Smooth muscle cell (in vitro differentiated cells): Measurements from ENCODE around the gene RAB3GAP2. TPM values are rescaled to one million over a fixed set of nuclear protein-coding genes. Genes with fewer than 3 reads are reported as not detected.

Experiments used
- DNase-seq: peaks from one replicate; lab custom pipeline; 2025; ENCODE audit not compliant: unreplicated experiment; lab: John Stamatoyannopoulos, UW
- H2AFZ ChIP-seq: fragments of 200-600 bp; sonication (generic); 2 replicates; pipeline ENCODE4 v1.6.0; 2016; ENCODE audit warnings: antibody characterized with exemption, low read depth, mild to moderate bottlenecking
- H3F3A ChIP-seq: fragments of 200-600 bp; sonication (generic); 2 replicates; pipeline ENCODE4 v1.6.0; 2017; ENCODE audit warnings: antibody characterized with exemption, low read depth
- H3K27ac ChIP-seq: fragments of 200-600 bp; sonication (generic); 2 replicates; pipeline ENCODE4 v1.5.1; 2016; ENCODE audit warnings: low read depth, mild to moderate bottlenecking
- H3K27me3 ChIP-seq: fragments of 200-600 bp; sonication (generic); 2 replicates; pipeline ENCODE4 v1.6.1; 2016; ENCODE audit warnings: low read depth, mild to moderate bottlenecking
- H3K36me3 ChIP-seq: fragments of 200-600 bp; sonication (generic); 2 replicates; pipeline ENCODE4 v1.5.1; 2016; ENCODE audit warnings: low read depth
- H3K4me1 ChIP-seq: fragments of 200-600 bp; sonication (generic); 2 replicates; pipeline ENCODE4 v1.5.1; 2016; ENCODE audit warnings: low read depth
- H3K4me2 ChIP-seq: fragments of 200-600 bp; sonication (generic); 2 replicates; pipeline ENCODE4 v1.6.0; 2016; ENCODE audit warnings: mild to moderate bottlenecking
- H3K4me3 ChIP-seq: fragments of 200-600 bp; sonication (generic); 2 replicates; pipeline ENCODE4 v1.5.1; 2016; ENCODE audit warnings: mild to moderate bottlenecking
- H3K79me2 ChIP-seq: fragments of 200-600 bp; sonication (generic); 2 replicates; pipeline ENCODE4 v1.6.0; 2016; ENCODE audit warnings: low read depth, mild to moderate bottlenecking
- H3K9ac ChIP-seq: fragments of 200-600 bp; sonication (generic); 2 replicates; pipeline ENCODE4 v1.6.0; 2016; ENCODE audit warnings: low read depth
- H3K9me3 ChIP-seq: fragments of 200-600 bp; sonication (generic); replicated peaks from 2 replicates; pipeline ENCODE4 v1.5.1; 2016; ENCODE audit warnings: low read depth
- H4K20me1 ChIP-seq: fragments of 200-600 bp; sonication (generic); 2 replicates; pipeline ENCODE4 v1.6.0; 2016; ENCODE audit warnings: low read depth
- CTCF ChIP-seq: fragments of 200-600 bp; sonication (generic); IDR thresholded peaks from 2 replicates; pipeline ENCODE4 v1.5.1; 2017; ENCODE audit warnings: borderline replicate concordance, mild to moderate bottlenecking, antibody characterized with exemption; ENCODE audit not compliant: insufficient read depth, poor library complexity, severe bottlenecking
- WGBS: methylation state at CpG from one replicate; pipeline ENCODE4 v1.1.7; 2016; ENCODE audit warnings: low lambda C conversion rate; 5-methylcytosine and 5-hydroxymethylcytosine counted together
- polyA plus RNA-seq: library from polyadenylated mRNA; unstranded; fragments of >200 nt; fragmentation: Nextera tagmentation; extraction: Ambion mirVana; gene quantifications from 2 replicates; pipeline ENCODE4 v1.2.1, GENCODE V29; 2016
- total RNA-seq: library from RNA; depleted of rRNA; stranded (reverse); fragments of >200 nt; gene quantifications from 2 replicates; pipeline ENCODE4 v1.2.3, GENCODE V29; 2014

RAB3GAP2 gene
- total RNA-seq (33.0 and 37.5 TPM in 2 replicates), polyA plus RNA-seq (12.9 TPM in 2 replicates)

GRCh38 chr1:220272047-220272840 lies at the start of gene RAB3GAP2:
TSS of gene RAB3GAP2 (minus strand) at chr1:220272453. CDS start at chr1:220272337, 116 bp downstream.
- Histone ChIP-seq H4K20me1 (peaks cover 38% of the 10 kb centered on the region), H2AFZ (peak within 1 kb of the TSS; percentile 98), H3K27me3 (no peaks in the 10 kb centered on the region), H3K27ac (peak within 1 kb of the TSS; percentile 81), H3K4me2 (peak within 1 kb of the TSS; percentile 91), H3K4me1 (peaks cover 27% of the 10 kb centered on the region), H3K9ac (peak within 1 kb of the TSS; percentile 97), H3K36me3 (peaks cover 3% of the 10 kb centered on the region), H3F3A (no peaks in the 10 kb centered on the region), H3K79me2 (peaks cover 48% of the 10 kb centered on the region), H3K4me3 (peak within 1 kb of the TSS; percentile 90), H3K9me3 (no peaks in the 10 kb centered on the region)
- 1% methylated on average over 47 of the region's 49 CpGs for WGBS
- peak; percentile 75 for DNase-seq
- TF ChIP-seq CTCF, result no peak

GRCh38 chr1:220321758-220322157 lies 49.5 kb upstream of the RAB3GAP2 start:
- H3K27ac ChIP-seq, result no peak overlapping the region
- H3K9me3 ChIP-seq, result no peaks in the 10 kb centered on the region
- no peak for DNase-seq
- no peaks in the 10 kb centered on the region for H4K20me1 ChIP-seq
- H3K79me2 ChIP-seq, result no peaks in the 10 kb centered on the region
- TF ChIP-seq CTCF, result no peak
- no peaks in the 10 kb centered on the region for H3F3A ChIP-seq
- H3K9ac ChIP-seq, result no peak overlapping the region
- H2AFZ ChIP-seq, result no peak overlapping the region
- no peaks in the 10 kb centered on the region for H3K36me3 ChIP-seq
- no peaks in the 10 kb centered on the region for H3K27me3 ChIP-seq
- H3K4me1 ChIP-seq, result no peaks in the 10 kb centered on the region
- 91% methylated on average over 6 of the region's 6 CpGs for WGBS
- H3K4me3 ChIP-seq, result no peak overlapping the region
- no peak overlapping the region for H3K4me2 ChIP-seq

- no peak overlapping the region for H3K4me3 ChIP-seq
- H3K9me3 ChIP-seq, result no peaks in the 10 kb centered on the region
- no peak overlapping the region for H3K4me2 ChIP-seq
- no peaks in the 10 kb centered on the region for H3K36me3 ChIP-seq
- no peaks in the 10 kb centered on the region for H3K4me1 ChIP-seq
- TF ChIP-seq CTCF, result no peak
- no peak overlapping the region for H3K9ac ChIP-seq
- no peaks in the 10 kb centered on the region for H3F3A ChIP-seq
- DNase-seq, result no peak
- H2AFZ ChIP-seq, result no peak overlapping the region
- H4K20me1 ChIP-seq, result no peaks in the 10 kb centered on the region
- WGBS, result 87% methylated on average over 2 of the region's 2 CpGs
- H3K27ac ChIP-seq, result no peak overlapping the region
- no peaks in the 10 kb centered on the region for H3K27me3 ChIP-seq
- H3K79me2 ChIP-seq, result no peaks in the 10 kb centered on the region
Observed at GRCh38 chr1:220320709-220321108, 48.5 kb upstream of the RAB3GAP2 start.

- H3K36me3 ChIP-seq, result no peaks in the 10 kb centered on the region
- H3K27ac ChIP-seq, result no peak overlapping the region
- no peaks in the 10 kb centered on the region for H3K79me2 ChIP-seq
- no peaks in the 10 kb centered on the region for H3K9me3 ChIP-seq
- TF ChIP-seq CTCF, result no peak
- H3F3A ChIP-seq, result no peaks in the 10 kb centered on the region
- no peak for DNase-seq
- H2AFZ ChIP-seq, result no peak overlapping the region
- 94% methylated on average over 1 of the region's 1 CpG for WGBS
- no peak overlapping the region for H3K9ac ChIP-seq
- no peaks in the 10 kb centered on the region for H4K20me1 ChIP-seq
- no peak overlapping the region for H3K4me2 ChIP-seq
- no peaks in the 10 kb centered on the region for H3K4me1 ChIP-seq
- H3K4me3 ChIP-seq, result no peak overlapping the region
- H3K27me3 ChIP-seq, result no peaks in the 10 kb centered on the region
Observed at GRCh38 chr1:220318673-220319072, 46.4 kb upstream of the RAB3GAP2 start.
